HepG2 (cell line): ENCODE results near the gene PPARA. TPM values are rescaled to one million over a fixed set of nuclear protein-coding genes. Genes with fewer than 3 reads are reported as not detected.

Experiments used
- AKNA ChIP-seq: sonication (generic); formaldehyde crosslinking; IDR thresholded peaks from 2 replicates; pipeline ENCODE4 v1.4.0; 2020; ENCODE audit warnings: missing genetic modification reagents, borderline replicate concordance
- ATF6 ChIP-seq: sonication (generic); formaldehyde crosslinking; conservative IDR thresholded peaks from 2 replicates; pipeline ENCODE4 v1.4.0; 2020; ENCODE audit warnings: missing genetic modification reagents
- FOXK1 ChIP-seq: sonication (generic); formaldehyde crosslinking; IDR thresholded peaks from 2 replicates; pipeline ENCODE4 v1.4.0; 2020; ENCODE audit warnings: low read depth, missing genetic modification reagents, borderline replicate concordance
- NPAS2 ChIP-seq: sonication (generic); formaldehyde crosslinking; IDR thresholded peaks from 2 replicates; pipeline ENCODE4 v1.8.0; 2022; ENCODE audit warnings: mild to moderate bottlenecking, missing genetic modification reagents, borderline replicate concordance
- RFX1 ChIP-seq: fragments of 450-650 bp; IDR thresholded peaks from 2 replicates; pipeline ENCODE4 v1.6.1; 2017
- SETDB1 ChIP-seq: sonication (generic); formaldehyde crosslinking; IDR thresholded peaks from 2 replicates; pipeline ENCODE4 v1.5.1; 2020; ENCODE audit warnings: missing genetic modification reagents, mild to moderate bottlenecking, borderline replicate concordance
- SP2 ChIP-seq: sonication (generic); formaldehyde crosslinking; IDR thresholded peaks from 2 replicates; pipeline ENCODE4 v1.5.1; 2020; ENCODE audit warnings: mild to moderate bottlenecking, missing genetic modification reagents
- SP5 ChIP-seq: IDR thresholded peaks from 2 replicates; pipeline ENCODE4 v1.6.1; 2016; ENCODE audit warnings: low read depth, borderline replicate concordance
- TEF ChIP-seq: sonication (generic); formaldehyde crosslinking; IDR thresholded peaks from 2 replicates; pipeline ENCODE4 v1.5.0; 2020; ENCODE audit warnings: missing genetic modification reagents
- ZBTB38 ChIP-seq: sonication (generic); formaldehyde crosslinking; IDR thresholded peaks from 2 replicates; pipeline ENCODE4 v1.5.1; 2020; ENCODE audit warnings: mild to moderate bottlenecking, missing genetic modification reagents
- ZMAT5 ChIP-seq: sonication (generic); formaldehyde crosslinking; IDR thresholded peaks from 2 replicates; pipeline ENCODE4 v1.5.0; 2020; ENCODE audit warnings: mild to moderate bottlenecking, low read depth, missing genetic modification reagents, borderline replicate concordance
- ZNF12 ChIP-seq: sonication (generic); formaldehyde crosslinking; IDR thresholded peaks from 2 replicates; pipeline ENCODE4 v1.5.0; 2020; ENCODE audit warnings: missing genetic modification reagents
- ZNF275 ChIP-seq: sonication (generic); formaldehyde crosslinking; IDR thresholded peaks from 2 replicates; pipeline ENCODE4 v1.8.0; 2022; ENCODE audit warnings: missing genetic modification reagents, mild to moderate bottlenecking, inconsistent platforms, borderline replicate concordance
- ZNF333 ChIP-seq: sonication (generic); formaldehyde crosslinking; IDR thresholded peaks from 2 replicates; pipeline ENCODE4 v1.4.0; 2020; ENCODE audit warnings: mild to moderate bottlenecking, missing genetic modification reagents, borderline replicate concordance
- ZNF746 ChIP-seq: sonication (generic); formaldehyde crosslinking; IDR thresholded peaks from 2 replicates; pipeline ENCODE4 v1.8.0; 2022; ENCODE audit warnings: mild to moderate bottlenecking, missing genetic modification reagents
- ZNF770 ChIP-seq: sonication (generic); formaldehyde crosslinking; IDR thresholded peaks from 2 replicates; pipeline ENCODE4 v1.5.0; 2020; ENCODE audit warnings: mild to moderate bottlenecking, missing genetic modification reagents
- polyA plus RNA-seq, 8 experiments: library from polyadenylated mRNA; depleted of rRNA in 3 of 8; stranded (reverse) in 7 of 8; unstranded in 1 of 8; fragments of >200 nt; fragmentation: Illumina TruSeq in 4 of 8; extraction: Trizol in 4 of 8; gene quantifications; 2 replicates each; pipeline versions ENCODE4 v1.2.1 to v1.2.3, GENCODE V29; 2011 to 2016; ENCODE audit warnings: low read depth in 4 of 8, missing spikeins in 1 of 8, mixed read lengths in 1 of 8; ENCODE audit not compliant: insufficient read depth in 1 of 8
- total RNA-seq, 5 experiments: library from RNA; depleted of rRNA; stranded (reverse); fragments of >200 nt; fragmentation: Illumina TruSeq; extraction: Trizol; gene quantifications; 2 replicates each; pipeline ENCODE4 v1.2.3, GENCODE V29; 2016; ENCODE audit warnings: low read depth in 1 of 5

PPARA gene
- total and polyA plus RNA-seq, 2 of the 13 experiments (the other 11 are each of a cell fraction or from before 2014, with no cell fraction given), result 18.2 to 24.7 TPM

GRCh38 chr22:46267431-46268279 is 117.3 kb downstream of the PPARA start, which contains the start of gene TTC38 (continued):
- TF ChIP-seq RFX1, result no peak
- no peak for TF ChIP-seq ZNF333 (CRISPR knock-in tag)
- TF ChIP-seq ZNF770 (CRISPR knock-in tag), result peak; percentile 65; the same call in 1 of the 2 replicates
- TF ChIP-seq ZNF275 (CRISPR knock-in tag), result peak; percentile 41; the same call in 1 of the 2 replicates
- no peak for TF ChIP-seq NPAS2
- no peak for TF ChIP-seq ATF6
- peak; percentile 35; the same call in 1 of the 2 replicates for TF ChIP-seq FOXK1 (CRISPR knock-in tag)
- peak; percentile 64; the same call in 1 of the 2 replicates for TF ChIP-seq SP5 (CRISPR knock-in tag)
- TF ChIP-seq ZBTB38, result peak; percentile 61; the same call in 1 of the 2 replicates
- TF ChIP-seq AKNA (CRISPR knock-in tag), result no peak
- TF ChIP-seq SETDB1, result no peak
- peak; percentile 30; the same call in 1 of the 2 replicates for TF ChIP-seq ZNF746 (CRISPR knock-in tag)
- 0 out of 2 replicates have a peak, but pooled peaks have one; percentile 11 for TF ChIP-seq SP2 (CRISPR knock-in tag)
- TF ChIP-seq ZMAT5, result no peak
- TF ChIP-seq ZNF12 (CRISPR knock-in tag), result 0 out of 2 replicates have a peak, but pooled peaks have one; percentile 61
- no peak; the same call in 1 of the 2 replicates for TF ChIP-seq TEF (CRISPR knock-in tag)
